ENCODE measurements around the gene PANK1. TPM values are rescaled to one million over a fixed set of nuclear protein-coding genes. Genes with fewer than 3 reads are reported as not detected.

PANK1 gene
- polyA plus RNA-seq, 1 of the 3 experiments (the other 2 are of a cell fraction), result 4.2 TPM

DNA sequence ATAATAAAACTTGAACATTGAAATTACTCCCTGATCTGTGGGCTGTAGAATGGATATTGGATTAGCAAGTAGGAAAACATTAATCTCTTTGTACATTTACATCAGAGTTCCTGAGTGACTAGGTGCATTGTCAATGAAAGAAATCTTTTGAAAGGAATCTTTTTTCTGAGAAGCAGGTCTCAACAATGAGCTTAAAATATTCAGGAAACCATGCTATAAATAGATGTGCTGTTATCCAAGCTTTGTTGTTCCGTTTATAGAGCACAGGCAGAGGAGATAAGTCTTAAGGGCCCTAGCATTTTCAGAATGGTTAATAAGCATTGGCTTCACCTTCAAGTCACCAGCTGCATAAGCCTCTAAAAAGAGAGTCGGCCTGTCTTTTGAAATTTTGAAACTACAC is 68.3 kb downstream of the PANK1 start:
- Histone ChIP-seq H2AFZ (ENCODE audit: low read depth) (no peak overlapping the region), H3K36me3 (replicated peaks in 1 of 2; ENCODE audit: control insufficient read depth in 1 of 2, insufficient read depth in 2 of 2, low read length in 1 of 2) (no peaks in the 10 kb centered on the region), H3K9ac (no peak overlapping the region), H3K4me1 (ENCODE audit: control insufficient read depth in 1 of 2, insufficient read depth in 2 of 2, low read depth in 1 of 2, low read length in 1 of 2) (no peaks in the 10 kb centered on the region; a peak in 1 of 4 replicates), H3K27ac (ENCODE audit: low read depth in 2 of 2, low read length in 1 of 2) (no peak overlapping the region), H3F3A (replicated peaks; ENCODE audit: insufficient read depth) (peaks cover 4% of the 10 kb centered on the region), H3K9me3 (no peaks in the 10 kb centered on the region), H3K79me2 (ENCODE audit: insufficient read depth) (no peaks in the 10 kb centered on the region), H3K27me3 (ENCODE audit: insufficient read depth) (no peaks in the 10 kb centered on the region), H4K20me1 (ENCODE audit: insufficient read depth) (no peaks in the 10 kb centered on the region), H3K4me3 (ENCODE audit: low read depth in 2 of 2, low read length in 1 of 2) (no peak overlapping the region), H3K4me2 (no peak overlapping the region), H3K9me2 (no peaks in the 10 kb centered on the region)
- TF ChIP-seq, protein P1, sequence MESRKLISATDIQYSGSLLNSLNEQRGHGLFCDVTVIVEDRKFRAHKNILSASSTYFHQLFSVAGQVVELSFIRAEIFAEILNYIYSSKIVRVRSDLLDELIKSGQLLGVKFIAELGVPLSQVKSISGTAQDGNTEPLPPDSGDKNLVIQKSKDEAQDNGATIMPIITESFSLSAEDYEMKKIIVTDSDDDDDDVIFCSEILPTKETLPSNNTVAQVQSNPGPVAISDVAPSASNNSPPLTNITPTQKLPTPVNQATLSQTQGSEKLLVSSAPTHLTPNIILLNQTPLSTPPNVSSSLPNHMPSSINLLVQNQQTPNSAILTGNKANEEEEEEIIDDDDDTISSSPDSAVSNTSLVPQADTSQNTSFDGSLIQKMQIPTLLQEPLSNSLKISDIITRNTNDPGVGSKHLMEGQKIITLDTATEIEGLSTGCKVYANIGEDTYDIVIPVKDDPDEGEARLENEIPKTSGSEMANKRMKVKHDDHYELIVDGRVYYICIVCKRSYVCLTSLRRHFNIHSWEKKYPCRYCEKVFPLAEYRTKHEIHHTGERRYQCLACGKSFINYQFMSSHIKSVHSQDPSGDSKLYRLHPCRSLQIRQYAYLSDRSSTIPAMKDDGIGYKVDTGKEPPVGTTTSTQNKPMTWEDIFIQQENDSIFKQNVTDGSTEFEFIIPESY (IDR thresholded peaks at IDR 0.05; ENCODE audit: borderline replicate concordance, low read depth), result no peak
- TF ChIP-seq, protein P2, sequence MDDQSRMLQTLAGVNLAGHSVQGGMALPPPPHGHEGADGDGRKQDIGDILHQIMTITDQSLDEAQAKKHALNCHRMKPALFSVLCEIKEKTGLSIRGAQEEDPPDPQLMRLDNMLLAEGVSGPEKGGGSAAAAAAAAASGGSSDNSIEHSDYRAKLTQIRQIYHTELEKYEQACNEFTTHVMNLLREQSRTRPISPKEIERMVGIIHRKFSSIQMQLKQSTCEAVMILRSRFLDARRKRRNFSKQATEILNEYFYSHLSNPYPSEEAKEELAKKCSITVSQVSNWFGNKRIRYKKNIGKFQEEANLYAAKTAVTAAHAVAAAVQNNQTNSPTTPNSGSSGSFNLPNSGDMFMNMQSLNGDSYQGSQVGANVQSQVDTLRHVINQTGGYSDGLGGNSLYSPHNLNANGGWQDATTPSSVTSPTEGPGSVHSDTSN (IDR thresholded peaks at IDR 0.05), result no peak
- TF ChIP-seq MXI1 (IDR thresholded peaks at IDR 0.05; ENCODE audit: low read depth, low read length) (no peak), CHD2 (IDR thresholded peaks at IDR 0.05; ENCODE audit: low read length, partially characterized antibody) (no peak), EZH2phosphoT487 (IDR thresholded peaks at IDR 0.05; ENCODE audit: borderline replicate concordance, low read depth) (no peak), FOXM1 (IDR thresholded peaks at IDR 0.05; ENCODE audit: low read depth) (no peak), GABPA (IDR thresholded peaks at IDR 0.05; ENCODE audit: low read depth) (no peak), ELF1 (IDR thresholded peaks at IDR 0.05) (no peak), RFX5 (IDR thresholded peaks at IDR 0.05; ENCODE audit: low read length) (no peak), FOXJ3 (CRISPR knock-in tag; IDR thresholded peaks at IDR 0.05) (no peak), EP300 (IDR thresholded peaks at IDR 0.05; ENCODE audit: borderline replicate concordance in 1 of 2, low read depth in 1 of 2, low read length in 1 of 2) (no peak), GATA2 (CRISPR knock-in tag; IDR thresholded peaks at IDR 0.05) (no peak), NFIC (IDR thresholded peaks at IDR 0.05; ENCODE audit: borderline replicate concordance) (no peak), RAD21 (IDR thresholded peaks at IDR 0.05; ENCODE audit: low read length) (no peak), JUND (IDR thresholded peaks at IDR 0.05) (no peak)
- TF ChIP-seq, protein P3, sequence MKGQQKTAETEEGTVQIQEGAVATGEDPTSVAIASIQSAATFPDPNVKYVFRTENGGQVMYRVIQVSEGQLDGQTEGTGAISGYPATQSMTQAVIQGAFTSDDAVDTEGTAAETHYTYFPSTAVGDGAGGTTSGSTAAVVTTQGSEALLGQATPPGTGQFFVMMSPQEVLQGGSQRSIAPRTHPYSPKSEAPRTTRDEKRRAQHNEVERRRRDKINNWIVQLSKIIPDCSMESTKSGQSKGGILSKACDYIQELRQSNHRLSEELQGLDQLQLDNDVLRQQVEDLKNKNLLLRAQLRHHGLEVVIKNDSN (IDR thresholded peaks at IDR 0.05; ENCODE audit: borderline replicate concordance, low read depth), result no peak
- TF ChIP-seq, protein P4, sequence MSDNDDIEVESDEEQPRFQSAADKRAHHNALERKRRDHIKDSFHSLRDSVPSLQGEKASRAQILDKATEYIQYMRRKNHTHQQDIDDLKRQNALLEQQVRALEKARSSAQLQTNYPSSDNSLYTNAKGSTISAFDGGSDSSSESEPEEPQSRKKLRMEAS (IDR thresholded peaks at IDR 0.05; ENCODE audit: low read depth), result no peak
- TF ChIP-seq, protein P5, sequence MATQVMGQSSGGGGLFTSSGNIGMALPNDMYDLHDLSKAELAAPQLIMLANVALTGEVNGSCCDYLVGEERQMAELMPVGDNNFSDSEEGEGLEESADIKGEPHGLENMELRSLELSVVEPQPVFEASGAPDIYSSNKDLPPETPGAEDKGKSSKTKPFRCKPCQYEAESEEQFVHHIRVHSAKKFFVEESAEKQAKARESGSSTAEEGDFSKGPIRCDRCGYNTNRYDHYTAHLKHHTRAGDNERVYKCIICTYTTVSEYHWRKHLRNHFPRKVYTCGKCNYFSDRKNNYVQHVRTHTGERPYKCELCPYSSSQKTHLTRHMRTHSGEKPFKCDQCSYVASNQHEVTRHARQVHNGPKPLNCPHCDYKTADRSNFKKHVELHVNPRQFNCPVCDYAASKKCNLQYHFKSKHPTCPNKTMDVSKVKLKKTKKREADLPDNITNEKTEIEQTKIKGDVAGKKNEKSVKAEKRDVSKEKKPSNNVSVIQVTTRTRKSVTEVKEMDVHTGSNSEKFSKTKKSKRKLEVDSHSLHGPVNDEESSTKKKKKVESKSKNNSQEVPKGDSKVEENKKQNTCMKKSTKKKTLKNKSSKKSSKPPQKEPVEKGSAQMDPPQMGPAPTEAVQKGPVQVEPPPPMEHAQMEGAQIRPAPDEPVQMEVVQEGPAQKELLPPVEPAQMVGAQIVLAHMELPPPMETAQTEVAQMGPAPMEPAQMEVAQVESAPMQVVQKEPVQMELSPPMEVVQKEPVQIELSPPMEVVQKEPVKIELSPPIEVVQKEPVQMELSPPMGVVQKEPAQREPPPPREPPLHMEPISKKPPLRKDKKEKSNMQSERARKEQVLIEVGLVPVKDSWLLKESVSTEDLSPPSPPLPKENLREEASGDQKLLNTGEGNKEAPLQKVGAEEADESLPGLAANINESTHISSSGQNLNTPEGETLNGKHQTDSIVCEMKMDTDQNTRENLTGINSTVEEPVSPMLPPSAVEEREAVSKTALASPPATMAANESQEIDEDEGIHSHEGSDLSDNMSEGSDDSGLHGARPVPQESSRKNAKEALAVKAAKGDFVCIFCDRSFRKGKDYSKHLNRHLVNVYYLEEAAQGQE (IDR thresholded peaks at IDR 0.05; ENCODE audit: low read depth, low read length), result no peak
- TF ChIP-seq, protein P6, sequence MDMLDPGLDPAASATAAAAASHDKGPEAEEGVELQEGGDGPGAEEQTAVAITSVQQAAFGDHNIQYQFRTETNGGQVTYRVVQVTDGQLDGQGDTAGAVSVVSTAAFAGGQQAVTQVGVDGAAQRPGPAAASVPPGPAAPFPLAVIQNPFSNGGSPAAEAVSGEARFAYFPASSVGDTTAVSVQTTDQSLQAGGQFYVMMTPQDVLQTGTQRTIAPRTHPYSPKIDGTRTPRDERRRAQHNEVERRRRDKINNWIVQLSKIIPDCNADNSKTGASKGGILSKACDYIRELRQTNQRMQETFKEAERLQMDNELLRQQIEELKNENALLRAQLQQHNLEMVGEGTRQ (IDR thresholded peaks at IDR 0.05; ENCODE audit: borderline replicate concordance, low read depth, low read length), result no peak
- WGBS (ENCODE audit: low lambda C conversion rate), result 83% methylated on average over 2 of the region's 2 CpGs
- CTCF ChIA-PET, result interaction anchor here (1.4 kb wide), 1 partner anchor 14 kb away, joined by 4 read pairs; no protein-coding TSS in a partner anchor
- DNase-seq, result no peak
- POLR2A ChIA-PET, result no interaction called here
